Panc1 (cell line): ENCODE data around the gene HSPB8. TPM values are rescaled to one million over a fixed set of nuclear protein-coding genes. Genes with fewer than 3 reads are reported as not detected.

Experiments
- ATAC-seq: fragments of 200-7000 bp; cut with Tn5 transposase; 2 replicates; pipeline ENCODE4 v1.9.1; 2020; ENCODE audit warnings: mild to moderate bottlenecking, moderate library complexity
- BruUV-seq: library from RNA; stranded (reverse); fragments of 400-500 nt; replicated peaks from 2 replicates; lab custom pipeline; 2021; lab: Mats Ljungman, UMichigan
- CTCF ChIA-PET: fragments of 300-600 bp; sonication (Branson Sonifier 250); formaldehyde crosslinking; loops from one replicate; lab custom pipeline; 2022; ENCODE audit warnings: antibody characterized with exemption; lab: Charles Lee
- POLR2A ChIA-PET: fragments of 300-600 bp; sonication (Branson Sonifier 250); formaldehyde crosslinking; loops from one replicate; lab custom pipeline; 2022; ENCODE audit warnings: antibody characterized with exemption; lab: Charles Lee
- DNase-seq: peaks from one replicate; pipeline ENCODE4 v3.0.0-alpha.2; 2010; ENCODE audit warnings: low read depth, low spot score
- H3K27ac ChIP-seq: 2 replicates; pipeline ENCODE4 v1.5.1; 2011; ENCODE audit warnings: mild to moderate bottlenecking, low read length, inconsistent platforms
- H3K27me3 ChIP-seq: fragments of 200-500 bp; sonication (Bioruptor generic); 2 replicates; pipeline ENCODE4 v1.6.0; 2014; ENCODE audit warnings: low read length, inconsistent platforms; ENCODE audit not compliant: control insufficient read depth, insufficient read depth
- H3K36me3 ChIP-seq: fragments of 200-500 bp; sonication (Bioruptor generic); 2 replicates; pipeline ENCODE4 v1.5.1; 2014; ENCODE audit warnings: inconsistent platforms, mild to moderate bottlenecking, low read length, moderate library complexity; ENCODE audit not compliant: control insufficient read depth, insufficient read depth
- H3K4me1 ChIP-seq: 2 replicates; pipeline ENCODE4 v1.5.1; 2011; ENCODE audit warnings: inconsistent platforms, mild to moderate bottlenecking, low read length, moderate library complexity; ENCODE audit not compliant: control insufficient read depth, insufficient read depth
- H3K4me3 ChIP-seq, 2 experiments: 2 replicates each; pipeline ENCODE4 v1.5.1; 2011 to 2012; ENCODE audit warnings: low read depth in 2 of 2, low read length in 2 of 2, mild to moderate bottlenecking in 2 of 2, inconsistent platforms in 1 of 2, moderate library complexity in 1 of 2
- H3K9me3 ChIP-seq: fragments of 200-500 bp; sonication (Bioruptor generic); 2 replicates; pipeline ENCODE4 v1.5.1; 2014; ENCODE audit warnings: low read depth, mild to moderate bottlenecking, inconsistent platforms, low read length, moderate library complexity; ENCODE audit not compliant: control insufficient read depth, insufficient read depth
- CTCF ChIP-seq: fragments of 450-650 bp; IDR thresholded peaks from 2 replicates; pipeline ENCODE4 v1.5.1; 2017; ENCODE audit warnings: mild to moderate bottlenecking
- POLR2AphosphoS5 ChIP-seq: IDR thresholded peaks from 2 replicates; pipeline ENCODE4 v1.6.1; 2012; ENCODE audit warnings: mild to moderate bottlenecking, low read depth, low read length, moderate library complexity
- REST ChIP-seq, 2 experiments: IDR thresholded peaks; 2 replicates each; pipeline ENCODE4 v1.6.1; 2011 to 2012; ENCODE audit warnings: low read depth in 2 of 2, control low read depth in 1 of 2, low read length in 1 of 2, mild to moderate bottlenecking in 1 of 2, moderate library complexity in 1 of 2; ENCODE audit not compliant: insufficient read depth in 1 of 2
- SIN3A ChIP-seq: IDR thresholded peaks from 2 replicates; pipeline ENCODE4 v1.6.1; 2012; ENCODE audit warnings: low read depth, mild to moderate bottlenecking, low read length, moderate library complexity, borderline replicate concordance; ENCODE audit not compliant: insufficient read depth
- TCF7L2 ChIP-seq: IDR thresholded peaks from 2 replicates; pipeline ENCODE4 v1.6.1; 2011; ENCODE audit warnings: mild to moderate bottlenecking, low read depth, low read length, inconsistent platforms
- in situ Hi-C: cut with HindIII; loops from 2 replicates; pipeline ENCODE4 v1.10.0; 2016; ENCODE audit warnings: low sequenced_read_pairs, low pct_unique_long_range_greater_than_20kb
- intact Hi-C: fragments of 100-400 bp; cut with micrococcal nuclease; formaldehyde crosslinking; loops from one replicate; pipeline ENCODE4 v1.10.0; 2022; ENCODE audit not compliant: unreplicated experiment
- total RNA-seq: library from RNA; stranded (reverse); gene quantifications from one replicate; pipeline ENCODE4 v1.2.1, GENCODE V29; 2021; ENCODE audit not compliant: unreplicated experiment

The HSPB8 gene
- total RNA-seq, 1 experiment from 2014 or later = 2.0 TPM

DNA sequence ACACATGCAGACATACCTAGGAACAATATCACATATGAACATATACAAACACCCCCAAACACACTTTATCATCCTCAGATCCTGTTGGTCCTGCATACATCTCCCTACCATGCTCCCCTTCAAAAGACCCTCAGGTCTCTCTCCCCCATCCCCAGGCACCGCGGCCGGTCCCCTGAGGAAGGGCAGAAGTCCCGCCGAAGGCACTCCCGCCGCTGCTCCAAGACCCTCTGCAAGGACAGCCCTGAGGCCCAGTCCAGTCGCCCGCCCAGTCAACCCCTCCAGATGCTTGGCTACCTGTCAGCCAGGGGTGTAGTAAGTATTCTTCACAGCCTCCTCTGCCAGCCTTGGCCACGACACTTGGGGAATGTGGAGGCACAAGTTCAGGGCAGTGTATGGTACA, 48.2 kb upstream of the HSPB8 start:
- no peak overlapping the region for H3K27ac ChIP-seq
- CTCF ChIA-PET = no interaction called here

GRCh38 chr12:119134284-119135072, 44.3 kb upstream of the HSPB8 start:
- BruUV-seq = no TSS peak
- H3K27me3 ChIP-seq = peaks cover 2% of the 10 kb centered on the region
- no peaks in the 10 kb centered on the region for H3K36me3 ChIP-seq
- no peak for ATAC-seq
- POLR2A ChIA-PET = no interaction called here
- CTCF ChIA-PET = interaction anchor here (1.6 kb wide), 1 partner anchor 98 kb away, joined by 3 read pairs; no protein-coding TSS in a partner anchor
- no peak for DNase-seq
- TF ChIP-seq TCF7L2 = no peak
- no peak for TF ChIP-seq REST (IDR thresholded peaks at IDR 0.05; ENCODE audit: insufficient read depth in 1 of 2, low read depth in 2 of 2, low read length in 1 of 2)
- no peak for TF ChIP-seq SIN3A
- no peak for TF ChIP-seq CTCF
- TF ChIP-seq POLR2AphosphoS5 = no peak
- intact Hi-C loops (no loop called here), in situ Hi-C loops (no loop called here)
- no peak overlapping the region for H3K27ac ChIP-seq
- no peaks in the 10 kb centered on the region for H3K4me1 ChIP-seq
- H3K9me3 ChIP-seq = no peaks in the 10 kb centered on the region
- no peak overlapping the region for H3K4me3 ChIP-seq

More for the DNA sequence above, 48.2 kb upstream of the HSPB8 start:
- ATAC-seq (no peak), DNase-seq (no peak)
- no peaks in the 10 kb centered on the region for H3K9me3 ChIP-seq
- TF ChIP-seq REST (IDR thresholded peaks at IDR 0.05; ENCODE audit: insufficient read depth in 1 of 2, low read depth in 2 of 2, low read length in 1 of 2) (no peak), SIN3A (no peak), TCF7L2 (no peak)
- no peaks in the 10 kb centered on the region for H3K4me1 ChIP-seq
- in situ Hi-C loops = no loop called here
- intact Hi-C loops = no loop called here
- POLR2A ChIA-PET = no interaction called here
- no peaks in the 10 kb centered on the region; the same call in 1 of the 2 replicates for H3K27me3 ChIP-seq
- no peaks in the 10 kb centered on the region for H3K36me3 ChIP-seq
- H3K4me3 ChIP-seq = no peak overlapping the region
- BruUV-seq = no TSS peak
